ENCODE data around the gene ZIC4. TPM values are rescaled to one million over a fixed set of nuclear protein-coding genes. Genes with fewer than 3 reads are reported as not detected.

Gene ZIC4
- total and polyA plus RNA-seq, 2 of the 4 experiments (the other 2 are of a cell fraction): not detected

DNA sequence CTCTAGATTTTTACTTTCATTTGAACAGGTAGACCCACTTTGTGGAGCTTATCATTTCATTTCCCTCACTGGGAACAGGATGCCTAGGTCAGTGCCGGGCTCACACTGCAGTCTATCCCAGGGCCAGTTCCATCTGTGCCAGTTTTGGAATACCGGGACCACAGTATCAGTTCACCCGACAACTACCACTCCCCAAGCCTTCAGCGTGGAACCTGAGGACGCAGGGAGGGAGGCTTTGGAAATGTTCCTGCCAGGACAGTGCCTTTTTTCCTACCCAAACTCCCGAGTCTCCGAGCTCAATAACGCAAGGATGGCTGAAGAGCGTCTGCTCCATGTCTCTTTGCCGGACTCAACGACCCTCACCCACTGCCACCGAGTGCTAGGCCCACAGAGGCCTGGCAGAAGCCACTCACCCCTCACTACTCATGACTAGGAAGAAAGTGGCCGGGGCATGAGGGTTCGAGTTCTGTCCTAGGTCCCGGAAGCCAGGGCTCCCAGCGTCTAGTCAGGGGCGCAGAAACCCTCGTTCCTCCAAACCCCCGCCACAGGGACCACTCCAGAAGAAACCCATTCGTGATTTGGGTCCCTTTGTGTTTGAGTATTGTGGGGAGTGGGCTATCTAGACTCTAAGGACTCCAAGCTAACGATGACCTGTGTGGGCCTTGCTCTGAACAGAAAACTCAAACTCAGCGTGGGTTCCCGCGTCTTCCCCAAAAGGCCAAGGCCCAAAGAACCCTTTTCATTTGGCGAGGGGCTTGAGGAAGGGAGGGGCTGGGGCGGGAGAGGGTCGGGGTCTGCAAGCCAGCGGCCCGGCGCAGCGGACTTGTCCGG lies 14.2 kb upstream of the ZIC4 start:
- Histone ChIP-seq H2AK5ac (ENCODE audit: low read depth, low read length) (no peak overlapping the region), H3K27ac (ENCODE audit: insufficient read depth, low read length) (no peak overlapping the region), H4K91ac (ENCODE audit: insufficient read depth, low read depth, low read length) (no peak overlapping the region), H3K23ac (ENCODE audit: low read depth, low read length) (no peak overlapping the region), H3K36me3 (ENCODE audit: control insufficient read depth, insufficient read depth, low read length) (no peaks in the 10 kb centered on the region), H3K27me3 (ENCODE audit: control insufficient read depth, insufficient read depth, low read length) (peaks cover 79% of the 10 kb centered on the region), H2BK20ac (ENCODE audit: low read depth, low read length) (no peak overlapping the region), H2BK120ac (ENCODE audit: low read depth, low read length) (no peak overlapping the region), H4K5ac (ENCODE audit: low read depth, low read length) (no peak overlapping the region), H2BK15ac (ENCODE audit: low read depth, low read length) (no peak overlapping the region), H4K8ac (ENCODE audit: low read depth in 2 of 2, low read length in 2 of 2) (no peak overlapping the region), H3K4me1 (ENCODE audit: control insufficient read depth, insufficient read depth, low read length) (no peaks in the 10 kb centered on the region), H3K9ac (ENCODE audit: low read depth, low read length) (no peak overlapping the region), H3K14ac (replicated peaks; ENCODE audit: low read depth, low read length) (no peak overlapping the region), H3K4ac (ENCODE audit: low read depth, low read length) (no peak overlapping the region), H3K9me1 (ENCODE audit: insufficient read depth, low read length) (no peaks in the 10 kb centered on the region), H3K56ac (ENCODE audit: extremely low read depth, insufficient read depth, low read length) (no peak overlapping the region), H2AK9ac (replicated peaks; ENCODE audit: low read depth, low read length, poor library complexity) (no peak overlapping the region), H3K4me2 (ENCODE audit: low read depth, low read length) (no peak overlapping the region), H3K4me3 (ENCODE audit: insufficient read depth, low read depth, low read length) (no peak overlapping the region), H3K18ac (ENCODE audit: low read depth, low read length) (no peak overlapping the region), H2BK5ac (ENCODE audit: low read depth, low read length, poor library complexity, severe bottlenecking) (no peak overlapping the region), H4K20me1 (ENCODE audit: insufficient read depth, low read length) (no peaks in the 10 kb centered on the region), H3K9me3 (ENCODE audit: control insufficient read depth, insufficient read depth, low read length) (peaks cover 20% of the 10 kb centered on the region), H2AFZ (replicated peaks; ENCODE audit: low read length, poor library complexity) (no peak overlapping the region), H3K79me1 (ENCODE audit: low read depth in 1 of 2, low read length in 2 of 2) (no peaks in the 10 kb centered on the region)
- POLR2A ChIA-PET (ENCODE audit: unreplicated experiment): no interaction called here
- in situ Hi-C loops (cut with MboI; ENCODE audit: low sequenced_read_pairs) (no loop called here), intact Hi-C loops (cut with micrococcal nuclease) (no loop called here), dilution Hi-C loops (cut with HindIII; ENCODE audit: low sequenced_read_pairs, unreplicated experiment) (no loop called here)
- TF ChIP-seq, protein P1, sequence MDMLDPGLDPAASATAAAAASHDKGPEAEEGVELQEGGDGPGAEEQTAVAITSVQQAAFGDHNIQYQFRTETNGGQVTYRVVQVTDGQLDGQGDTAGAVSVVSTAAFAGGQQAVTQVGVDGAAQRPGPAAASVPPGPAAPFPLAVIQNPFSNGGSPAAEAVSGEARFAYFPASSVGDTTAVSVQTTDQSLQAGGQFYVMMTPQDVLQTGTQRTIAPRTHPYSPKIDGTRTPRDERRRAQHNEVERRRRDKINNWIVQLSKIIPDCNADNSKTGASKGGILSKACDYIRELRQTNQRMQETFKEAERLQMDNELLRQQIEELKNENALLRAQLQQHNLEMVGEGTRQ (IDR thresholded peaks at IDR 0.05; ENCODE audit: low read depth, low read length): no peak
- TF ChIP-seq NFE2L2 (IDR thresholded peaks at IDR 0.05; ENCODE audit: low read depth, low read length) (no peak), MAZ (IDR thresholded peaks at IDR 0.05; ENCODE audit: borderline replicate concordance, low read depth, low read length) (no peak), MXI1 (IDR thresholded peaks at IDR 0.05; ENCODE audit: borderline replicate concordance, low read depth, low read length) (no peak), POLR2A (IDR thresholded peaks at IDR 0.05; ENCODE audit: low read depth, low read length) (no peak), RAD21 (IDR thresholded peaks at IDR 0.05; ENCODE audit: low read length) (no peak), MAFK (IDR thresholded peaks at IDR 0.05; ENCODE audit: low read depth, low read length) (no peak), RCOR1 (IDR thresholded peaks at IDR 0.05; ENCODE audit: insufficient replicate concordance, low read length) (no peak), SMC3 (IDR thresholded peaks at IDR 0.05; ENCODE audit: low read depth, low read length) (no peak), CEBPB (IDR thresholded peaks at IDR 0.05; ENCODE audit: low read depth, low read length) (no peak), CHD1 (IDR thresholded peaks at IDR 0.05; ENCODE audit: low read depth, low read length) (no peak), RFX5 (IDR thresholded peaks at IDR 0.05; ENCODE audit: low read depth, low read length) (no peak), BHLHE40 (IDR thresholded peaks at IDR 0.05; ENCODE audit: low read depth, low read length) (no peak), FOS (IDR thresholded peaks at IDR 0.05; ENCODE audit: low read depth, low read length) (no peak)
- TF ChIP-seq, protein P2, sequence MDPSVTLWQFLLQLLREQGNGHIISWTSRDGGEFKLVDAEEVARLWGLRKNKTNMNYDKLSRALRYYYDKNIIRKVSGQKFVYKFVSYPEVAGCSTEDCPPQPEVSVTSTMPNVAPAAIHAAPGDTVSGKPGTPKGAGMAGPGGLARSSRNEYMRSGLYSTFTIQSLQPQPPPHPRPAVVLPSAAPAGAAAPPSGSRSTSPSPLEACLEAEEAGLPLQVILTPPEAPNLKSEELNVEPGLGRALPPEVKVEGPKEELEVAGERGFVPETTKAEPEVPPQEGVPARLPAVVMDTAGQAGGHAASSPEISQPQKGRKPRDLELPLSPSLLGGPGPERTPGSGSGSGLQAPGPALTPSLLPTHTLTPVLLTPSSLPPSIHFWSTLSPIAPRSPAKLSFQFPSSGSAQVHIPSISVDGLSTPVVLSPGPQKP (IDR thresholded peaks at IDR 0.05; ENCODE audit: borderline replicate concordance, low read depth, low read length): no peak
- TF ChIP-seq, protein P3, sequence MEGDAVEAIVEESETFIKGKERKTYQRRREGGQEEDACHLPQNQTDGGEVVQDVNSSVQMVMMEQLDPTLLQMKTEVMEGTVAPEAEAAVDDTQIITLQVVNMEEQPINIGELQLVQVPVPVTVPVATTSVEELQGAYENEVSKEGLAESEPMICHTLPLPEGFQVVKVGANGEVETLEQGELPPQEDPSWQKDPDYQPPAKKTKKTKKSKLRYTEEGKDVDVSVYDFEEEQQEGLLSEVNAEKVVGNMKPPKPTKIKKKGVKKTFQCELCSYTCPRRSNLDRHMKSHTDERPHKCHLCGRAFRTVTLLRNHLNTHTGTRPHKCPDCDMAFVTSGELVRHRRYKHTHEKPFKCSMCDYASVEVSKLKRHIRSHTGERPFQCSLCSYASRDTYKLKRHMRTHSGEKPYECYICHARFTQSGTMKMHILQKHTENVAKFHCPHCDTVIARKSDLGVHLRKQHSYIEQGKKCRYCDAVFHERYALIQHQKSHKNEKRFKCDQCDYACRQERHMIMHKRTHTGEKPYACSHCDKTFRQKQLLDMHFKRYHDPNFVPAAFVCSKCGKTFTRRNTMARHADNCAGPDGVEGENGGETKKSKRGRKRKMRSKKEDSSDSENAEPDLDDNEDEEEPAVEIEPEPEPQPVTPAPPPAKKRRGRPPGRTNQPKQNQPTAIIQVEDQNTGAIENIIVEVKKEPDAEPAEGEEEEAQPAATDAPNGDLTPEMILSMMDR (conservative IDR thresholded peaks at IDR 0.05; ENCODE audit: low read depth, low read length): no peak
- no CpG with 5 or more reads among the region's 32 CpGs for WGBS, 2 experiments (ENCODE audit: extremely low coverage in 2 of 2, insufficient read length in 1 of 2)
- CTCF ChIA-PET: no interaction called here
- DNase-seq (no peak), ATAC-seq (ENCODE audit: low read depth) (no peak)
- BruUV-seq (replicated peaks): no TSS peak
